Measurements from ENCODE around the gene KLK15. TPM values are rescaled to one million over a fixed set of nuclear protein-coding genes. Genes with fewer than 3 reads are reported as not detected.

KLK15 gene
- total and polyA plus RNA-seq, 11 donors, result not detected

- Histone ChIP-seq H3K27me3 (peaks cover 0 to 8% (median 0%) of the 10 kb centered on the region in 9 donors), H3K36me3 (peaks cover 0 to 48% (median 31%) of the 10 kb centered on the region in 9 donors), H3K27ac (no peak overlapping the region), H3K4me1 (no peaks in the 10 kb centered on the region), H3K9me3 (no peaks in the 10 kb centered on the region), H3K4me3 (no peak overlapping the region)
- ATAC-seq (no peak), DNase-seq (no peak)
- TF ChIP-seq POLR2A (IDR thresholded peaks at IDR 0.05), result no peak
- TF ChIP-seq, protein P1, sequence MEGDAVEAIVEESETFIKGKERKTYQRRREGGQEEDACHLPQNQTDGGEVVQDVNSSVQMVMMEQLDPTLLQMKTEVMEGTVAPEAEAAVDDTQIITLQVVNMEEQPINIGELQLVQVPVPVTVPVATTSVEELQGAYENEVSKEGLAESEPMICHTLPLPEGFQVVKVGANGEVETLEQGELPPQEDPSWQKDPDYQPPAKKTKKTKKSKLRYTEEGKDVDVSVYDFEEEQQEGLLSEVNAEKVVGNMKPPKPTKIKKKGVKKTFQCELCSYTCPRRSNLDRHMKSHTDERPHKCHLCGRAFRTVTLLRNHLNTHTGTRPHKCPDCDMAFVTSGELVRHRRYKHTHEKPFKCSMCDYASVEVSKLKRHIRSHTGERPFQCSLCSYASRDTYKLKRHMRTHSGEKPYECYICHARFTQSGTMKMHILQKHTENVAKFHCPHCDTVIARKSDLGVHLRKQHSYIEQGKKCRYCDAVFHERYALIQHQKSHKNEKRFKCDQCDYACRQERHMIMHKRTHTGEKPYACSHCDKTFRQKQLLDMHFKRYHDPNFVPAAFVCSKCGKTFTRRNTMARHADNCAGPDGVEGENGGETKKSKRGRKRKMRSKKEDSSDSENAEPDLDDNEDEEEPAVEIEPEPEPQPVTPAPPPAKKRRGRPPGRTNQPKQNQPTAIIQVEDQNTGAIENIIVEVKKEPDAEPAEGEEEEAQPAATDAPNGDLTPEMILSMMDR (IDR thresholded peaks at IDR 0.05), result no peak
- intact Hi-C loops (cut with DNase I), result no loop called here
- 84 to 95% (median 89%) methylated on average over 5 to 8 of the region's 8 CpGs for WGBS, 4 donors
Observed at GRCh38 chr19:50796634-50797428, 36.5 kb downstream of the KLK15 start.

DNA sequence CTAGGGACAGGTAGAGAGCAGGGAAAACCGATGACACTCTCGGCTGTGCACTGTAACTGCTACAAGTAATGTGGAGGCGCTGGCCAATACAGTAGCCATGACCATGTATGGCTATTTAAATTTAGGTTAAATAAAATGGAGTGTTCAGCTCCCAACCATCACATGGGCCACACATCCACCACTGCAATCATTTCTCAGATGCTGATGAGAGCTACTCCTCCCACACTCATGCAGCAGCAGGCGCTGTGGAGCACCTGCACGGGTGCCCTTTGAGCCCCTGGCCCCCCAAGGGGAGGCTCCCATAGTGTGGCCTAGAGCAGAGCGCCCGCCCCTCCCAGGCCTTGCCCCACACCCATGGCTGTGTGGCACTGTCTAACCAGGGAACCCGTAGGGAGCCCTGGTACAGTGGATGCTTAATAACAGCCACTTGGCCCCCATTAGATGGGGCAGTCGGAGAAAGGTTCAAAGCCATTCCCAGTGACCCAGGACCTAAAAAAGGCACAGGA, 37.2 kb downstream of the KLK15 start:
- H3K27ac ChIP-seq, result no peak overlapping the region
- H3K36me3 ChIP-seq, result peaks cover 0 to 42% (median 25%) of the 10 kb centered on the region in 9 donors
- no peaks in the 10 kb centered on the region for H3K9me3 ChIP-seq
- TF ChIP-seq POLR2A (IDR thresholded peaks at IDR 0.05), result no peak
- TF ChIP-seq, protein P1 (IDR thresholded peaks at IDR 0.05), result no peak
- intact Hi-C loops (cut with DNase I), result no loop called here
- ATAC-seq, result no peak
- H3K27me3 ChIP-seq, result peaks cover 0 to 12% (median 0%) of the 10 kb centered on the region in 9 donors
- no peak overlapping the region for H3K4me3 ChIP-seq
- no peaks in the 10 kb centered on the region for H3K4me1 ChIP-seq
- WGBS, 4 donors, result 83 to 88% (median 87%) methylated on average over 6 to 9 of the region's 9 CpGs
- DNase-seq, result no peak

GRCh38 chr19:50795664-50796073, 37.7 kb downstream of the KLK15 start:
- ATAC-seq, result no peak

More at GRCh38 chr19:50795664-50796073, 37.7 kb downstream of the KLK15 start:
- no peaks in the 10 kb centered on the region for H3K4me1 ChIP-seq
- peaks cover 0 to 14% (median 0%) of the 10 kb centered on the region in 9 donors for H3K27me3 ChIP-seq
- no peak overlapping the region for H3K27ac ChIP-seq
- DNase-seq, result no peak
- no peak for TF ChIP-seq POLR2A (IDR thresholded peaks at IDR 0.05)
- TF ChIP-seq, protein P1 (IDR thresholded peaks at IDR 0.05), result no peak
- 79 to 100% (median 86%) methylated on average over 3 to 4 of the region's 4 CpGs for WGBS, 4 donors
- intact Hi-C loops (cut with DNase I), result no loop called here
- H3K36me3 ChIP-seq, result peaks cover 0 to 37% (median 21%) of the 10 kb centered on the region in 9 donors
- no peaks in the 10 kb centered on the region for H3K9me3 ChIP-seq
- no peak overlapping the region for H3K4me3 ChIP-seq

Measured in heart left ventricle (tissue), 16 donors.